ENCODE measurements around the gene LCE3E.

Gene LCE3E

GRCh38 chr1:152516082-152516481 lies 50.5 kb downstream of the LCE3E start:
- no peak for DNase-seq (ENCODE audit: low spot score)
